PC-3 (cell line): ENCODE results near the gene TEDC1. TPM values are rescaled to one million over a fixed set of nuclear protein-coding genes. Genes with fewer than 3 reads are reported as not detected.

Experiments used
- ATAC-seq: fragments of 200-7000 bp; cut with Tn5 transposase; 2 replicates; pipeline ENCODE4 v1.9.1; 2020; ENCODE audit warnings: mild to moderate bottlenecking, moderate library complexity
- BruUV-seq: library from RNA; stranded (reverse); fragments of 400-500 nt; replicated peaks from 2 replicates; lab custom pipeline; 2021; lab: Mats Ljungman, UMichigan
- CTCF ChIA-PET: fragments of 300-600 bp; sonication (Branson Sonifier 250); formaldehyde crosslinking; loops from one replicate; lab custom pipeline; 2022; ENCODE audit warnings: antibody characterized with exemption; lab: Charles Lee
- POLR2A ChIA-PET: fragments of 300-600 bp; sonication (Branson Sonifier 250); formaldehyde crosslinking; loops from one replicate; lab custom pipeline; 2022; ENCODE audit warnings: antibody characterized with exemption; ENCODE audit not compliant: unreplicated experiment; lab: Charles Lee
- DNase-seq: peaks from one replicate; pipeline ENCODE4 v3.0.0-alpha.2; 2015
- H2AFZ ChIP-seq: fragments of 300-600 bp; sonication (generic); 2 replicates; pipeline ENCODE4 v1.6.0; 2016; ENCODE audit warnings: antibody characterized with exemption, low read length
- H3F3A ChIP-seq: fragments of 300-600 bp; sonication (generic); one replicate; pipeline ENCODE4 v1.6.0; 2017; ENCODE audit warnings: antibody characterized with exemption, low read length, control low read depth, mild to moderate bottlenecking; ENCODE audit not compliant: unreplicated experiment
- H3K27ac ChIP-seq: fragments of 300-600 bp; sonication (generic); 2 replicates; pipeline ENCODE4 v1.5.1; 2016; ENCODE audit warnings: mild to moderate bottlenecking, low read length
- H3K27me3 ChIP-seq: fragments of 300-600 bp; sonication (generic); 2 replicates; pipeline ENCODE4 v1.6.1; 2016; ENCODE audit warnings: low read length, mixed read lengths
- H3K36me3 ChIP-seq: fragments of 300-600 bp; sonication (generic); 2 replicates; pipeline ENCODE4 v1.6.1; 2016; ENCODE audit warnings: low read depth, mixed run types, low read length, mixed read lengths
- H3K4me1 ChIP-seq: fragments of 300-600 bp; sonication (generic); 2 replicates; pipeline ENCODE4 v1.5.1; 2016; ENCODE audit warnings: low read length; ENCODE audit not compliant: insufficient read depth
- H3K4me2 ChIP-seq: fragments of 300-600 bp; sonication (generic); 2 replicates; pipeline ENCODE4 v1.6.0; 2016; ENCODE audit warnings: low read length
- H3K4me3 ChIP-seq: fragments of 300-600 bp; sonication (generic); 2 replicates; pipeline ENCODE4 v1.5.1; 2016; ENCODE audit warnings: mild to moderate bottlenecking, low read length, mixed read lengths
- H3K79me2 ChIP-seq: fragments of 300-600 bp; sonication (generic); 2 replicates; pipeline ENCODE4 v1.6.1; 2017; ENCODE audit warnings: low read length, mixed read lengths
- H3K9ac ChIP-seq: fragments of 300-600 bp; sonication (generic); 2 replicates; pipeline ENCODE4 v1.6.0; 2016; ENCODE audit warnings: mild to moderate bottlenecking, low read length
- H3K9me2 ChIP-seq: fragments of 300-600 bp; sonication (generic); replicated peaks from 2 replicates; pipeline ENCODE4 v1.6.1; 2016; ENCODE audit warnings: mixed run types, low read length, mixed read lengths
- H3K9me3 ChIP-seq: fragments of 300-600 bp; sonication (generic); 2 replicates; pipeline ENCODE4 v1.6.1; 2016; ENCODE audit warnings: low read length, mixed read lengths
- H4K20me1 ChIP-seq: fragments of 300-600 bp; sonication (generic); 2 replicates; pipeline ENCODE4 v1.6.1; 2016; ENCODE audit warnings: low read length, mixed read lengths
- CTCF ChIP-seq: fragments of 300-600 bp; sonication (generic); conservative IDR thresholded peaks from 2 replicates; pipeline ENCODE4 v1.5.1; 2017; ENCODE audit warnings: antibody characterized with exemption, low read depth, mild to moderate bottlenecking, low read length
- EZH2 ChIP-seq: fragments of 300-600 bp; sonication (generic); IDR thresholded peaks from one replicate; pipeline ENCODE4 v1.6.1; 2017; ENCODE audit warnings: antibody characterized with exemption, mild to moderate bottlenecking, low read length; ENCODE audit not compliant: unreplicated experiment
- EZH2phosphoT487 ChIP-seq: fragments of 300-600 bp; sonication (generic); IDR thresholded peaks from 2 replicates; pipeline ENCODE4 v1.6.1; 2018; ENCODE audit warnings: mild to moderate bottlenecking, antibody characterized with exemption, low read length, borderline replicate concordance
- intact Hi-C: fragments of 100-400 bp; cut with micrococcal nuclease; formaldehyde crosslinking; loops from 2 replicates; pipeline ENCODE4 v1.9.0; 2023
- total RNA-seq: library from RNA; depleted of rRNA; stranded (reverse); fragments of >200 nt; gene quantifications from 2 replicates; pipeline ENCODE4 v1.2.3, GENCODE V29; 2014

The TEDC1 gene
- total RNA-seq, 1 experiment from 2014 or later = 66.7 TPM

GRCh38 chr14:105450864-105451720 lies 40.0 kb upstream of the TEDC1 start:
- Histone ChIP-seq H3K4me3 (no peak overlapping the region), H3F3A (no peaks in the 10 kb centered on the region), H3K4me1 (no peaks in the 10 kb centered on the region), H3K9me3 (no peaks in the 10 kb centered on the region), H3K27ac (no peak overlapping the region), H3K9ac (no peak overlapping the region), H2AFZ (no peak overlapping the region), H3K27me3 (no peaks in the 10 kb centered on the region), H3K4me2 (no peak overlapping the region), H4K20me1 (no peaks in the 10 kb centered on the region), H3K79me2 (no peaks in the 10 kb centered on the region), H3K9me2 (no peaks in the 10 kb centered on the region), H3K36me3 (no peaks in the 10 kb centered on the region; the same call in 1 of the 2 replicates)
- ChIA-PET POLR2A (no interaction called here), CTCF (no interaction called here)
- no TSS peak for BruUV-seq
- ATAC-seq = no peak
- TF ChIP-seq EZH2phosphoT487 (no peak), CTCF (no peak), EZH2 (no peak)
- no peak for DNase-seq
- intact Hi-C loops = no loop called here

GRCh38 chr14:105452963-105453362 lies 38.1 kb upstream of the TEDC1 start:
- intact Hi-C loops = no loop called here

More at GRCh38 chr14:105452963-105453362, 38.1 kb upstream of the TEDC1 start:
- ATAC-seq (no peak), DNase-seq (no peak)
- Histone ChIP-seq H3K4me1 (no peaks in the 10 kb centered on the region), H4K20me1 (no peaks in the 10 kb centered on the region), H2AFZ (no peak overlapping the region), H3K9ac (no peak overlapping the region), H3F3A (no peaks in the 10 kb centered on the region), H3K27me3 (no peaks in the 10 kb centered on the region), H3K9me2 (no peaks in the 10 kb centered on the region), H3K4me2 (no peak overlapping the region), H3K27ac (no peak overlapping the region), H3K36me3 (no peaks in the 10 kb centered on the region; the same call in 1 of the 2 replicates), H3K9me3 (no peaks in the 10 kb centered on the region), H3K79me2 (no peaks in the 10 kb centered on the region), H3K4me3 (no peak overlapping the region)
- POLR2A ChIA-PET = no interaction called here
- CTCF ChIA-PET = no interaction called here
- TF ChIP-seq CTCF (no peak), EZH2phosphoT487 (no peak), EZH2 (no peak)
- BruUV-seq = no TSS peak
